Measurements from ENCODE around the gene DDC. TPM values are rescaled to one million over a fixed set of nuclear protein-coding genes. Genes with fewer than 3 reads are reported as not detected.

DDC gene
- total RNA-seq, 1 experiment from 2014 or later: not detected

- Histone ChIP-seq H3K9me2 (ENCODE audit: insufficient read depth) (no peaks in the 10 kb centered on the region), H3K27ac (ENCODE audit: low read depth, low read length) (no peak overlapping the region), H3K4me2 (ENCODE audit: low read length) (no peak overlapping the region), H3K4me1 (ENCODE audit: control insufficient read depth in 1 of 2, insufficient read depth in 2 of 2, low read length in 2 of 2) (no peaks in the 10 kb centered on the region), H4K20me1 (ENCODE audit: insufficient read depth) (no peaks in the 10 kb centered on the region), H3K27me3 (ENCODE audit: insufficient read depth, low read length) (no peaks in the 10 kb centered on the region), H3K36me3 (ENCODE audit: control insufficient read depth in 1 of 2, insufficient read depth in 2 of 2, low read length in 2 of 2) (no peaks in the 10 kb centered on the region), H3K4me3 (replicated peaks in 1 of 2; ENCODE audit: low read depth in 1 of 2, low read length in 2 of 2) (no peak overlapping the region), H3K9me3 (ENCODE audit: control insufficient read depth in 1 of 2, insufficient read depth in 1 of 2, low read depth in 1 of 2, low read length in 2 of 2) (no peaks in the 10 kb centered on the region), H3K79me2 (ENCODE audit: insufficient read depth, low read length) (no peaks in the 10 kb centered on the region), H3K9ac (ENCODE audit: low read length) (no peak overlapping the region), H2AFZ (ENCODE audit: low read depth, low read length, poor library complexity, severe bottlenecking) (no peak overlapping the region)
- intact Hi-C loops (cut with micrococcal nuclease): no loop called here
- no peak for ATAC-seq
- no peak for DNase-seq (ENCODE audit: low read depth, low spot score)
- BruUV-seq (replicated peaks): no TSS peak
- RAD21 ChIA-PET (ENCODE audit: low non-redundant PET in 1 of 2, low total read pairs in 2 of 2, uncharacterized antibody in 2 of 2, unreplicated experiment in 2 of 2): no interaction called here
- CTCF ChIA-PET: interaction anchor here (1.5 kb wide), 1 partner anchor 553 kb away, joined by 3 read pairs; no protein-coding TSS in a partner anchor
- POLR2A ChIA-PET: no interaction called here
- no peak for TF ChIP-seq SP1 (IDR thresholded peaks at IDR 0.05; ENCODE audit: low read depth)
These were observed 42.4 kb upstream of the DDC start for GRCh38 chr7:50607524-50608125.

- intact Hi-C loops (cut with micrococcal nuclease): no loop called here
- TF ChIP-seq ZNF274 (IDR thresholded peaks at IDR 0.05; ENCODE audit: low read depth, low read length) (no peak), CTCF (IDR thresholded peaks at IDR 0.05 in 2 of 3, conservative IDR thresholded peaks at IDR 0.05 in 1 of 3; ENCODE audit: borderline replicate concordance in 1 of 3, insufficient read depth in 1 of 3, low read depth in 2 of 3, low read length in 2 of 3) (no peak), POLR2AphosphoS5 (IDR thresholded peaks at IDR 0.05; ENCODE audit: low read depth, low read length) (no peak)
- Histone ChIP-seq H3K4me1 (ENCODE audit: control insufficient read depth in 1 of 2, insufficient read depth in 2 of 2, low read length in 2 of 2) (no peaks in the 10 kb centered on the region), H2AFZ (ENCODE audit: low read depth, low read length, poor library complexity, severe bottlenecking) (no peak overlapping the region), H3K36me3 (ENCODE audit: control insufficient read depth in 1 of 2, insufficient read depth in 2 of 2, low read length in 2 of 2) (no peaks in the 10 kb centered on the region), H3K9me2 (ENCODE audit: insufficient read depth) (no peaks in the 10 kb centered on the region), H3K9me3 (ENCODE audit: control insufficient read depth in 1 of 2, insufficient read depth in 1 of 2, low read depth in 1 of 2, low read length in 2 of 2) (no peaks in the 10 kb centered on the region), H3K27me3 (ENCODE audit: insufficient read depth, low read length) (no peaks in the 10 kb centered on the region), H3K9ac (ENCODE audit: low read length) (no peak overlapping the region), H4K20me1 (ENCODE audit: insufficient read depth) (no peaks in the 10 kb centered on the region), H3K4me3 (replicated peaks in 1 of 2; ENCODE audit: low read depth in 1 of 2, low read length in 2 of 2) (no peak overlapping the region), H3K79me2 (ENCODE audit: insufficient read depth, low read length) (no peaks in the 10 kb centered on the region), H3K27ac (ENCODE audit: low read depth, low read length) (no peak overlapping the region), H3K4me2 (ENCODE audit: low read length) (no peak overlapping the region)
- no peak for DNase-seq (ENCODE audit: low read depth, low spot score)
- CTCF ChIA-PET: no interaction called here
- RAD21 ChIA-PET (ENCODE audit: low non-redundant PET in 1 of 2, low total read pairs in 2 of 2, uncharacterized antibody in 2 of 2, unreplicated experiment in 2 of 2): no interaction called here
- POLR2A ChIA-PET: no interaction called here
- ATAC-seq: no peak
- no TSS peak for BruUV-seq (replicated peaks)
These were observed 39.9 kb upstream of the DDC start for GRCh38 chr7:50605059-50605458.

Measured in HCT116 (cell line).